AG04450 (cell line): ENCODE data around the gene S100A3. TPM values are rescaled to one million over a fixed set of nuclear protein-coding genes. Genes with fewer than 3 reads are reported as not detected.

Experiments used
- CTCF ChIA-PET: fragments of 300-600, 350-600 bp; formaldehyde crosslinking; extraction: SDS; loops from one replicate; lab custom pipeline; 2022; ENCODE audit warnings: antibody characterized with exemption, inconsistent platforms; lab: Charles Lee
- POLR2A ChIA-PET: fragments of 350-600 bp; formaldehyde crosslinking; extraction: SDS; loops from one replicate; lab custom pipeline; 2021; ENCODE audit warnings: antibody characterized with exemption, inconsistent platforms; lab: Yijun Ruan, JAX
- DNase-seq: peaks from one replicate; pipeline ENCODE4 v3.0.0-alpha.2; 2011; ENCODE audit warnings: low read depth, low spot score
- H3K27ac ChIP-seq: one replicate; pipeline ENCODE4 v1.5.1; 2012; ENCODE audit warnings: low read depth, low read length, control low read depth
- H3K27me3 ChIP-seq: one replicate; pipeline ENCODE4 v1.6.0; 2012; ENCODE audit warnings: low read length; ENCODE audit not compliant: control insufficient read depth, insufficient read depth
- H3K4me3 ChIP-seq: 2 replicates; pipeline ENCODE4 v1.5.1; 2011; ENCODE audit warnings: mild to moderate bottlenecking, low read depth, low read length, control low read depth
- H3K9me3 ChIP-seq: 2 replicates; pipeline ENCODE4 v1.5.1; 2012; ENCODE audit warnings: low read length; ENCODE audit not compliant: control insufficient read depth, insufficient read depth
- CTCF ChIP-seq: IDR thresholded peaks from 2 replicates; pipeline ENCODE4 v1.5.1; 2011; ENCODE audit warnings: low read depth, low read length, control low read depth, inconsistent platforms
- polyA plus RNA-seq: library from polyadenylated mRNA; depleted of rRNA; stranded (reverse); fragments of >200 nt; gene quantifications from 2 replicates; pipeline ENCODE4 v1.2.3, GENCODE V29; 2011

Gene S100A3
- polyA plus RNA-seq, 1 experiment: 1.8 TPM

GRCh38 chr1:153571706-153572105 is 22.6 kb upstream of the S100A3 start:
- peak overlapping the region; percentile 77 for H3K27ac ChIP-seq
- ChIA-PET POLR2A (interaction anchor here (1.7 to 2.1 kb wide), 4 partner anchors 41 to 72 kb away, joined by 4 to 12 read pairs (median 6); partner anchors contain the start of gene S100A13), CTCF (interaction anchor here (0.6 to 7.0 kb wide), 49 partner anchors 9 to 415 kb away, joined by 3 to 165 read pairs (median 7); partner anchors contain the start of genes CHTOP, ILF2, RAB13 and S100A13)
- H3K27me3 ChIP-seq: no peaks in the 10 kb centered on the region
- no peak for TF ChIP-seq CTCF
- H3K4me3 ChIP-seq: no peak overlapping the region
- H3K9me3 ChIP-seq: no peaks in the 10 kb centered on the region; the same call in 1 of the 2 replicates
- DNase-seq: no peak

- Histone ChIP-seq H3K27me3 (no peaks in the 10 kb centered on the region), H3K9me3 (no peaks in the 10 kb centered on the region; the same call in 1 of the 2 replicates), H3K4me3 (no peak overlapping the region), H3K27ac (no peak overlapping the region)
- CTCF ChIA-PET: interaction anchor here (0.6 to 7.0 kb wide), 15 partner anchors 16 to 219 kb away, joined by 3 to 165 read pairs (median 7); partner anchors contain the start of genes S100A13, S100A14, S100A16 and S100A6
- POLR2A ChIA-PET: no interaction called here
- DNase-seq: no peak
- TF ChIP-seq CTCF: no peak
These were observed 21.8 kb upstream of the S100A3 start for GRCh38 chr1:153570874-153571273.

GRCh38 chr1:153569465-153569864 is 20.4 kb upstream of the S100A3 start:
- DNase-seq: no peak
- H3K27me3 ChIP-seq: no peaks in the 10 kb centered on the region
- ChIA-PET POLR2A (interaction anchor here (2.4 kb wide), 1 partner anchor 37 kb away, joined by 20 read pairs; no protein-coding TSS in a partner anchor), CTCF (interaction anchor here (0.8 to 7.0 kb wide), 14 partner anchors 8 to 179 kb away, joined by 3 to 165 read pairs (median 10); partner anchors contain the start of genes S100A13, S100A14, S100A16 and S100A6)
- TF ChIP-seq CTCF: no peak
- no peak overlapping the region for H3K4me3 ChIP-seq
- no peak overlapping the region for H3K27ac ChIP-seq
- H3K9me3 ChIP-seq: no peaks in the 10 kb centered on the region

- ChIA-PET POLR2A (interaction anchor here (0.7 to 2.4 kb wide), 7 partner anchors 24 to 422 kb away, joined by 3 to 20 read pairs (median 6); partner anchors contain the start of genes CHTOP, RPS27, S100A1 and S100A13), CTCF (interaction anchor here (0.5 to 7.0 kb wide), 28 partner anchors 8 to 218 kb away, joined by 3 to 165 read pairs (median 5); partner anchors contain the start of genes S100A13, S100A14, S100A5 and S100A6)
- no peak overlapping the region for H3K4me3 ChIP-seq
- peak; percentile 69 for DNase-seq
- no peaks in the 10 kb centered on the region for H3K9me3 ChIP-seq
- TF ChIP-seq CTCF: peak; percentile 98
- H3K27ac ChIP-seq: peak overlapping the region; percentile 100
- H3K27me3 ChIP-seq: no peaks in the 10 kb centered on the region
These were observed 19.5 kb upstream of the S100A3 start for GRCh38 chr1:153568367-153569099.
